Fibroblast of skin of right biceps (primary cell): ENCODE measurements around the gene PARD6G.
"Not testable (repeated sequence)": the region's sequence is repeated elsewhere in the genome, so short reads cannot be mapped to it uniquely, and the experiment has no call there.

Source experiments
- DNase-seq: peaks from one replicate; pipeline ENCODE4 v3.0.0-alpha.2; 2013

PARD6G gene

DNA sequence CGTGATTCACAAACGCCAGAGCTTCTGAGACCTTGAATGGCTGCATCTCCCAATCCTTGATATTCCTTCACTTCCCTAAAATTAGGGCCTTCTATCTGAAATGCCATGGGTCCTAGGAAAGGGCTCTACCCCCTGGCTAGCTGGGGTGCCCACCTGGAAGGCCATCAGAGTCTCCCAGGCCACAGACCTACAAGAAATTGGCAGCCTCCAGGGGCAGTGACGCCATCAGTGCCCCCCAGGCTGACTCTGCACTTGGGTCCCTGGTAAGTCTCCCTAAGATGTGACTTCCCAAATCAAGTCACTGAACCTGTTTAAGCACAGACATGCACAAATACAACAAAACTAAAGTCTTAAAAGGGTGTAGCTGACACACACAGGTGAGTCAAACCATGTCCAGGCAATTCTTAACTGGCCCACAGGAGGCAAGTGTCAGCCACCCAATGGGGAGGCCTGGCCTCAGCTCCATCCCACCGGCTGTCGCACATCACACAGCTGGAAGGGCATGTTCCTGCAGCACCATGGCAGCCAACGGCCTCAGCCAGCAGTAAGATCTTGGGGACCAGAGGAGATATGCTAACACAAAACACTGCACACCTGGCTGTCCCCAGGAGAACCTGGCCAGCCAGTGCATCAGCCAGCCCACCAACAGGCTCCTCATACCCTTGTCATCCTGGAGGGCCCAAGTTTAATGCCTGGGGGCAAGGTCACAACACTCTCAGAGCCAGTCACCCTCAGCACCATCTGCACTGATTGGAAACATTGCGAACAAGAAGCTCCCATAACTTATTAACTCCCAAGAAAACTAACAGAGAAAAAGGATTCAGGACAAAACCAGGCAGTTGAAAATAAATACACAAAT lies 5.2 kb downstream of the PARD6G start:
- DNase-seq, result no peak

DNA sequence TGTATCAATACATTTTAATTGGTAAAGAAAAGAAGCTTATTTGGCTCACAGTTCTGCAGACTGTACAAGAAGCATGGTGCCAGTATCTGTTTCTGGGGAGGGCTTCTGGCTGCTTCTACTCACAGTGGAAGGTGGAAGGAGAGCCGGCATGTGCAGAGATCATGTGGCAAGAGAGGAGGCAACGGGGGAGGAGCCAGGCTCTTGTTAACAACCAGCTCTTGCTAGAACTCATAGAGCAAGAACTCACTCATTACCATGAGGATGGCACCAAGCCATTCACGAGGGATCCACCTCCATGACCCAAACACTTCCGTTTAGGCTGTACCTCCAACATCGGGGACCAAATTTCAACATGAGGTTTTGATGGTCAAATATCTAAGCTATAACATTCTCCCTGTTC lies 7.5 kb downstream of the PARD6G start:
- no peak for DNase-seq

DNA sequence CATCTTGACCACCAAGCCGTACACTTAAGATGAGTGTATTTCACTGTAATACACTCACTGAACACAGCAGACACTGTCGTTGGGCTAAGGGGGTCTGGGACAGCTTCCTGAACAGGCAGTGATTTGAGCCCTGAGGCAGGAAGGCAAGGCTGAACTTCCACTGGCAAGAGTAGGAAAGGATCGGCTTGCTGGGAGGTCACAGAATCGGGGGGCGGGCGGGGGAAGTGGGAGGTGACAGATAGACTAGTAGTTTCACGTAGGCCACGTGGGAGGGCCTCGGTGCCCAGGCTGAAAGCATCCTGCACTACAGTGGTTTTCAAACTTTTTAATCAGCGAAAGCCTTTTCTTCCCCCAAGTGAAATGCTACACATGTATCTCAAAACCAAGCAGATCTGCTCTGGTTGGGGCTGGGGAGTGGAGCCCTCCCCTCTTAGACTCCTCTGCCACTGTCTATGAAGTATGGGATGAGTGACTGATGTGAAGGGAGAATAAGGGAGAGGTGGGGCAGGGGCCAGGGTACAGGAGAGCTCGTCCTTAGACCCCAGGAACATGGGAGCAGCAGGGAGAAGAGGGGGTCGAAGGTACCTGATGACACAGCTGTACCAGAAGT lies 8.6 kb downstream of the PARD6G start:
- DNase-seq, result no peak

DNA sequence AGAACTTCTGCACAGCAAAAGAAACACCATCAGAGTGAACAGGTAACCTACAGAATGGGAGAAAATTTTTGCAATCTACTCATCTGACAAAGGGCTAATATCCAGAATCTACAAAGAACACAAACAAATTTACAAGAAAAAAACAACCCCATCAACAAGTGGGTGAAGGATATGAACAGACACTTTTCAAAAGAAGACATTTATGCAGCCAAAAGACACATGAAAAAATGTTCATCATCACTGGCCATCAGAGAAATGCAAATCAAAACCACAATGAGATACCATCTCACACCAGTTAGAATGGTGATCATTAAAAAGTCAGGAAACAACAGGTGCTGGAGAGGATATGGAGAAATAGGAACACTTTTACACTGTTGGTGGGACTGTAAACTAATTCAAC lies 9.8 kb downstream of the PARD6G start:
- DNase-seq, result not testable (repeated sequence)

DNA sequence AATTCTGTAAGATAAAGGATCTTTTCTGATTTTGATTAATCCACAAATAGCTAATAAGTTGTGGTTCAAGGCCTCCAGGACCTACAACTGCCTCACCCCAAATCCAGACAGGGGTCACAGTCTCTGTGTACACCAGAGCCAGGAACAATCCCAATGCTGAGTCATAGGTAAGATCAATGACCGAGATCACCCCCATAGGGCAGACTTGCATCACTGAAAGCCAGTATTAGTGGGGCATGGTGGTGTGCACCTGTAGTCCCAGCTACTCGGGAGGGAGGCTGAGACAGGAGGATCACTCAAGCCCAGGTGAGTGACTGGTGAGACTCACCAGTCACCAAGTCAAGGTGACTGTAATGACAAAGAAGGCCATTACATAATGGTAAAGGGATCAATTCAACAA lies 12.9 kb downstream of the PARD6G start:
- DNase-seq, result no peak

DNA sequence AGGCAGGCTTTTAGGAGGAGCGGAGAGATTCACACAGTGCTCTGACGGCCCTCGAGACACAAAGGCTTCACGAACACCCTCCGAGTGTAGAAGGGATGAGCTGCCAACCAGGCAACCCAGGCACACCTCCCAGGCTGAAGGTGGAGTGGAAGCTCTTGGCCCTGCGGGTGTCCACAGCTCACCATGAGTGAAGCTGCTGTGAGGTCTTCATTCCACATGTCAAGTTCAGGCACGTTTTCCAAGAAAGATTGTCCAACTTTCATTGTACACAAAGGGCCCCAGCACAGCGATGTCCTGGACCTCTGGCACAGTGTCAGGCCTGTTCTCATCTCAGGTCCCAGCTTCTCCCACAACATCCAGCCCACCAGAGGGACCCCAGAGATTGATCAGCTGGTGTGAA lies 13.4 kb downstream of the PARD6G start:
- no peak for DNase-seq

DNA sequence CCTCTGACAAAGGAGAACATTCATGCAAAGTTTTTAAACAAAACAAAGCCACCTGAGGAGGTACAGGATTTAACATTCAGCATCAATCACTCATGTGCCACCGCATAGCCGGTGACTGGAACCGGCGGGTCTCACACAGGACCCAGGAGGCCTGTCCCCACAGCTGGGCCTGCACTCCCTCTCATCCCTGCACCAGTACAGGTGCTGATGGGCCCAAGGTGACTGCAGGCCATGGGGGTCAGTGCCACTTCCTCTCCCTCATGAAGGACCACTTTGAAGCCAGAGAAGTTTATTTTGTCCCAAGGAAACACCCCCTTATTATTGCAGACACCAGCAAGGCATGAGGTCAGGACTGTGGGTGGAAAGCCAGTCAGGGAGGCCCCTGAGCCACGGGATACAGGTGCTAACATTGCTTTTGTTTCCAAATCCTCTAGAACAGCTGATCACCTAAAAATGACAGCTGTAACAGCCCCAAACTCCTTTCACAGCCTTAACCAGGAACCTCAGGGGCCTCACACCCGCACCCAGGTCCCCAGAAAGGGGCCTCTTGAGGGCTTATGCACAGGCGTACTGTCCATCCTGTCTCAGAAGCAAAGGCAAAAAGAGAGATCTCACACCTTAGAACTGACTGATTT lies 14.0 kb downstream of the PARD6G start:
- DNase-seq, result no peak

DNA sequence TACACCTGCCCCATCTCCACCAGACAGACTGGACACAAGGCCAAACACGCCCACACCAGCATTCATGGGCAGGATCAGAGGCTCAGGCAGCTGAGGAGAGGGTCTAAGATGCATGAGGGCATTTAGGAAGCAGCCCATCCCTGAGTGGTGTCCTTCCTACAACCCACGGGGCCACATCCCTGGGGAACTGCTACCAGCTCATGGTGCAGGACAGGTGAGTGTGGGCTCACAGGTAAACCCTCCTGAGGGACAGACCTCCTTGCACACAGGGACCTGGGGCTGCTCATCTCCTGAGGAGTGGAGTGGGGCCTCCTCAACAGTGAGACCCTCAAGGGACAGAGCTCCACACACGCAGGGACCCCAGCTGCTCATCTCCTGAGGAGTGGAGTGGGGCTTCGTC lies 14.6 kb downstream of the PARD6G start:
- DNase-seq, result no peak

DNA sequence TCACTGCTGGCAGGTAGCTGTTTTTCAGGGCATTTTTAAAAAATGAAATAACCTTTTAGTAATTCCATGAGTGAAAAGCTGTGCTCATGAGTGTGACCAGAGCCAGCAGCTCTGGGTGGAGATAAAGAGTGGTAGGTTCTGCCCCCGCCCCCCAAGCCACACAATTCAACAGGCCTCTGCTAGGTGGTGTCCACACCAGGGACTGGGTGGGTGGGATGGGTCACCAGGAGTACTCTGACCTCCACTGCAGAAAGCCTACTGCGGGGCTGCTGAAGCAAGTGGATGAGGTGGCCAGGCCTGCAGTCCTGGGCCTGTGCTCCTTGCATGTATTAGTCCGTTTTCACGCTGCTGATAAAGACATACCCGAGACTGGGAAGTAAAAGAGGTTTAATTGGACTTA lies 15.3 kb downstream of the PARD6G start:
- no peak for DNase-seq

DNA sequence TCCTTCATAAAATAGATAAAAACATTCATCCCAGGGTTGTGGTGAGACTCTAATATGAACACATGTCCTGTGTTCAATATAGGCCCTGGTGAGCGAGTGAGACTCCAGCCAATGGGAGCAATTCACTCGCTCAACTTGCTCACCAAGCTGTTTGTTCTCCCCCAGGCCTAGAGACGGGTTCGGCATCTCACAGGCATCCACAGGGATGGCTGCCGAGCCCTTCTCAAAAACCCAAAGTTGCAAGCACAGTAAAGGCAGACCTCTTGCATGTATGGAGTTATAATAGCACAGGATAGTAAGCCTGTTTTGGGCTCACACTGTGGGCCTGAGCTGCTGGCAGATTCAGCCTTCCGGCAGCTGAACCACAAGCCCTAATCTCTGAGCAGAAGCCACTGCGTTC lies 15.7 kb downstream of the PARD6G start:
- DNase-seq, result no peak

DNA sequence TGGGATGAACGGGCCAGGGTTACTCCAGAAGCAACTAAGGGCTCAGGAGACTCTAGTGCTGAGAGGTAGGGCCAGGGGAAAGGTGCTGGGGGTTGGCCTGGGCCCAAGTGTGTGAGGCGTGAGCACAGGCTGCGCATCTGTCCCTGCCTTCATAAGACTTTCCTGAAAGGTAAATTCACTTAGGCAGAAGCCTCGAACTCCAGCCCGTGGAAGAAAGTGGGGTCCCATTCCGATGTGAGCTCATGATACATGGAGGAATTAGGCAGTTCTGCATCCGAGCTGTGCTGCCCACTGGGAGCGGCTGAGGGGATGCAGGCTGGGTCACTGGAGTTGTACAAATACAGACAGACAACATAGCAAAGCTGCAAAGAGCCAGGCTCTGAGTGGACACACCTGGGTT lies 16.2 kb downstream of the PARD6G start:
- DNase-seq, result no peak

DNA sequence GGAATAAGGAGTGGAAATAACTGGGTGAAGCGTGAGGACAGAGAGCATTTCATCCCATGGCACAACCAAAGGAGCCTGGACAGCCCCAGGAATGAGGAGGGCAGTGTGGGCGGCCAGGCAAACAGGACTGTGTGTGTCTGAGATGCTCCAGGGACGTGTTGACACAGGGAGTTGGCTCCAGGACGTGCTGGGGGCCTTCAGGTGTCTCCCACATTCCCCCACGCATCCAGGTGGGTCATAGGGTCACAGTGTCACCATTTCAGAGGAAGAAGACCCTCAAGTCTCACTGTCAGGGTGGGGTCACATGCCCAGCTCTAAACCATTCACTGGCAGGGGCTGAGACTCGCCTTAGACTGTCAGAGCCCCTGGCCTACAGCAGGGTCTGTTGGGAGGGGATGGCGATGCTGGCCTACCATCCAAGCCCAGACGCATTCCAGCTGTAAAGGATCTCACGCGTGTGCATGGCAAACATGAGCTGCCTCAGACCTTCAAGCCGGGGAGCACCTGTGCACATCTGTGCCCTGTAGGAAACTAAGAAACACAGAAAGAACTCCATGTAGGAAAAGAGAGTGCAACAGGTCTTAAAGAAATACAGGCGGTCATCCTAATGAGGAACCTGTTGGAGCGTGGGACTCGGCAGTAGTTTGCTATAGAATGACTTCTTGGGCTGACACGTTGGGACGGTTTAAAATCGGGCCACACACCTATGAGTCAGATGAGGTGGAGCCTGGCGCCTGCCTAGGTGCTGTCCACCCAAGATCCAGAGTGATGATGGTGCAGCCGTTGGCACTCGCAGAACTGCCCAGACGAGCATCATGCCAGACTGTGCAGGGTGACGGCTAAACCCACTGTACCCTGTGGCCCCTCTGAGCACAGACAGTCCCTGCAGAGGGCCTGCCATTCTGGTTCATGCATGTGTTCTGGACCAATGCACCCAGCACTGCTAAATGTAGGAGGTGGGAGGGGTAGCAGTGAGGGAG lies 17.3 kb downstream of the PARD6G start:
- no peak for DNase-seq

DNA sequence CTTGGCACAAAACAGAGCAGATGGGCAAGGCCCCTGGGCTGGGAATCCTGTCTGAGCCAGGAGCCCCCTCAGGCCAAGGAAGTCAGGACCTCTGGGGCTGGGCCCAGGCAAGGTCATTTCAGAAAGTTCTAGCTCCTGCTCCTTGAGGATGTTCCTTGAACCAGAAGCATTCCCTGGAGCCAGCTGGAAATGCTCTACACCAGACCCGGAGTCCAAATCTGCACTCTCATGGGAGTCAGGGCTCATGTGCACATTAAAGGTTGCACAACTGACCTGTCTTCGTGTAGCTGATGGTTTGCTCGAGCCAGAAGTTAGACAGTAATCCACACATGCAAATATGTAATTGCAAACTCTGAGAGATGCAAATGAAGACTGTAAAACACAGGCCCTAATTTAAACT lies 18.0 kb downstream of the PARD6G start:
- no peak for DNase-seq

DNA sequence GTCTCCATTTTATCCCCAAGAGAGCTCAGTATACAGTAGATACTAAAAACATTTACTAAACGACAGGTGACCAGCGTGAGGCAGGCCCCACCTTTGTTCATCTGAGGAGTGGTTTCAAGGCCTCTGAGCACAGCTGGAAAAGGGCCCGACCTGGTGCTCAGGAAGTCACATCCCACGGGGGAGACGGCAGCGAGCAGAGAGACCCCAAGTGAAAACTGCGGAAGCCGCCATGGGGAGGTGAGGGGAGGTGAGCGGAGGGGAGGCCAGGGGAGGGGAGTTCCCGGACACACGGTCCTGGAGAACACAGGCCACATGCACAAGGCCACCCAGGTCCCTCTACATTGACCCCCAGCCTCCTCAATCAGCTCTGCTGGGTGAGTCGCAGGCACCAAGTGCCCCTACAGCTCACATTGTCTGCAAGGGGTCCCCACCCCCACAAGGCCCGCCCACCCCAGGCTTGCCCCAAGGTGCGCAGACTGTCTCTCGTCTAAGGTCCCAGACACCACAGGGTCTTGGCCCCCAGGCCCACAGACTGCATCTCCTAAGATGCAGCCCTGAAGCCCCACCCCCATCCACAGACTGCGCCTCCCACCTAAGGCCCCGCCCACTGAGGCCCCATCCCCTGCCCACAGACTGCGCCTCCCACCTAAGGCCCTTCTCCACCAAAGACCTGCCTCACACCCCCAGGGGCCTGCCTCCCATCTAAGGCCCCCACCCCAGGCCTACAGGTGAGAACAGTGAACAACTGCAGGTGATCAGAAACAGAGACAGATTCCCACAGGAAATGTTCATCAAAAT lies 19.1 kb downstream of the PARD6G start:
- DNase-seq, result no peak

DNA sequence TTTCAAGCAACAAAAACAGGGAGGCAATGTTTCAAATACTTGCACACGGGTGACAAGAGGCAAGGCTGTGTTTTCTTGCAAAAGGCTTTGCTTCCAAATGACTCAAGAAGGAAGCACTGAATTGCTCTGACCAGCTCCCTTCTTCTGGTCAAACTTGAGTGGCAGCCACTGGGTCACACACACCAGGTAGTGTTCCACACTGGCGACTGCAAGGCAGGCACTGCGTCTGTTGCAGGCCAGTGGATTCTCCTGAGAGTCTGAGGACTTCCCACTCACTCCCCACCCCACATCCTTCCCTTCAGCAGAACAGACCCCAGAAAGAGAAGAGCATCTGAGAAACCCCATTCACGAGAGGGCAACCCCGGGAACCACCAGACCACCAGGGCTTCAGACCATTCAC lies 19.8 kb downstream of the PARD6G start:
- no peak for DNase-seq

DNA sequence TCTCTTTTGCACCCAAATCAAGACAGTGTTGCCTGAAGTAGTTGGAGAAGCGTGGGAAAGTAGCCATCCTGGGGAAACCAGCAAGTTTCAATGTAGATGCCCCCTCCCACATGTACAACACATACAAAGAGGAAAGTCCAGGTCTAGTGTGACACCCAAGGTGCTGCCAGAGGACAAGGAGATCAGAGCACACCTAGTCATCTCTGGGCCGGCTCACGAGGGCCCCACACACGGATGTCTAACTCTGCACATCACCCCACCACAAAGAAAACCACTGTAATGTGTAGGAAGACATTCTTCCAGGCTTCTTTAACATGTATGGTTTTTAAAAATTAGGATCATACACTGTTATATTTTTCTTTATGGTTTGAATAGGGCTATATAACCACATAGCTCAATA lies 21.6 kb downstream of the PARD6G start:
- no peak for DNase-seq

DNA sequence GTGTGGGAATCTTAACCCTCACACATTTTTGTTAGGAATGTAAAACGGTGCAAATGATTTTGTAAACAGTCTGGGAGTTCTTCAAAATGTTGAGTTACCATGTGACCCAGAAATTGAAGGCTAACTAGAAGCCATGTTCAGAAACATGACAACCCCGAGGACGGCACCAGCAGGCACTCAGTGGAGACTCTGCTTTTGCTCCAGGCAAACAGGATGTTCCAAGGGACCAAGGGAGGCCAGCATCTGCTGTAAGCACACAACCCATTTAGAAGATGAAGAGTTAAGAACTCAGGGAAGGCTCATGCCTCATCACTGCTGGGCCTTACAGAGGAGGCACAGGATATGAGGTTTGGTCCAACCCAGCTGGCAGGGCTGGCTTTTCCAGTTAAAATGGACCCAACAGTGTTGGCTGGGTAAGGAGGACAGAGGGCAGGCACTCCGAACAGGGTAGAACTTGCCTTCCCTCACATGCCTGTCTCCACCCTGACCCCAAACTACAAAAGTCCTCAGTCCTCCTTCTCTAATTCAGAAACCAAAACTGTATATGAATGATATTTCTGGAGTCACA lies 23.6 kb downstream of the PARD6G start:
- no peak for DNase-seq

DNA sequence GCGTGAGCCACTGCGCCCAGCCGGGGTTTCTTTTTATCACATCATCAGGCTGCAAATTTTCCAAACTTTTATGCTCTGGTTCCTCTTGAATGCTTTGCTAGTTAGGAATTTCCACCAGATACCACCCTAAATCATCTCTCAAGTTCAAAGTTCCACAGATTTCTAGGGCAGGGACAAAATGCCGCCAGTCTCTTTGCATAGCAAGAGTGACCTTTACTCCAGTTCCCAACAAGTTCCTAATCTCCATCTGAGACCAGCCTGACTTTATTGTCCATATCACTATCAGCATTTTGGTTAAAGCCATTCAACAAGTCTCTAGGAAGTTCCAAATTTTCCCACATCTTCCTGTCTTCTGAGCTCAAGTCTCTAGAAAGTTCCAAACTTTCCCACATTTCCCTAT lies 27.8 kb downstream of the PARD6G start:
- DNase-seq, result not testable (repeated sequence)

DNA sequence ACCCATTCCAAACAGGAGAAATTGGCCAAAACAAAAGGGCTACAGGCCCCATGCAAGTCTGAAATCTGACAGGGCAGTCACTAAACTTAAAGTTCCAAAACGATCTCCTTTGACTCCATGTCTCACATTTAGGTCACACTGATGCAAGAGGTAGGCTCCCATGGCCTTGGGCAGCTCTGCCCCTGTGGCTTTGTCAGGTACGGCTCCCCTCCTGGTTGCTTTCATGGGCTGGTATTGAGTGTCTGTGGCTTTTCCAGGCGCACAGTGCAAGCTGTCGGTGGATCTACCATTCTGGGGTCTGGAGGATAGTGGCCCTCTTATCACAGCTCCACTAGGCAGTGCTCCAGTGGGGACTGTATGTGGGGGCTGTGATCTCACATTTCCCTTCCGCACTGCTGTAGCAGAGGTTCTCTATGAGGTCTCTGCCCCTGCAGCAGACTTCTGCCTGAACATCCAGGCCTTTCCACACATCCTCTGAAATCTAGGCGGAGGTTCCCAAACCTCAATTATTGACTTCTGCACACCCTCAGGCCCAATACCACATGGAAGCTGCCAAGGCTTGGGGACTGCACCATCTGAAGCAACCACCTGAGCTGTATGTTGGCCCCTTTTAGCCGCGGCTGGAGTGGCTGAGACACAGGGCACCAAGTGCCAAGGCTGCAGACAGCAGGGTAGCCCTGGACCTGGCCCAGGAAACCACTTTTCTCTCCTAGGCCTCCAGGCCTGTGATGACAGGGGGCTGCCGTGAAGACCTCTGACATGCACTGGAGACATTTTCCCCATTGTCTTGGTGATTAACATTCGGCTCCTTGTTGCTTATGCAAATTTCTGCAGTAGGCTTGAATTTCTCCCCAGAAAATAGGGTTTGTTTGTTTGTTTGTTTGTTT lies 28.7 kb downstream of the PARD6G start:
- DNase-seq, result no peak

DNA sequence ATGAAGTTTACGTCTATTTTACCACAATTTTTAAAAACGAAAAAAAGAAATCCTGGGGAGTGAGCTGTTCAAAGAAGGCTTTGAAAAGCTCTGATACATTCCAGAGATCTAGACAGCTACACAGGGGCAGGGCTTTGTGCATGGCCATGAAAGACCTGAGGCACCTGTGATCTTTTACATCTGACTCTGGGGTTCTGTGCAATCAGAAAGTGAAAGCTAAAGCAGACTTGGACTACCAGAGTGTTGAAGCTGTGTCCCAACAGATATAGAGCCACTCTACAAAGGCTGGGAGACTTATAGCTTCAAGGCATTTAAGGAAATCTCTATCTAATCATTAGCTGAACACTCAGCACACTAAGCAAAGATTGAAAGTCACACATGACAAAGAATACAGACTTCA lies 34.1 kb downstream of the PARD6G start:
- DNase-seq, result no peak
